DMS114 treated with DMSO at 0.1 percent for 48 hours (cell line): ENCODE results near the gene MAGI3.
A peak's percentile ranks its signal among the peaks of the same experiment; 100 is the strongest.
"Not testable (repeated sequence)": the region's sequence is repeated elsewhere in the genome, so short reads cannot be mapped to it uniquely, and the experiment has no call there.

ENCODE experiments used
- DNase-seq: peaks from one replicate; lab custom pipeline; 2025; ENCODE audit not compliant: unreplicated experiment; lab: John Stamatoyannopoulos, UW

MAGI3 gene

GRCh38 chr1:113396585-113396984 lies 6.3 kb downstream of the MAGI3 start:
- DNase-seq: no peak

DNA sequence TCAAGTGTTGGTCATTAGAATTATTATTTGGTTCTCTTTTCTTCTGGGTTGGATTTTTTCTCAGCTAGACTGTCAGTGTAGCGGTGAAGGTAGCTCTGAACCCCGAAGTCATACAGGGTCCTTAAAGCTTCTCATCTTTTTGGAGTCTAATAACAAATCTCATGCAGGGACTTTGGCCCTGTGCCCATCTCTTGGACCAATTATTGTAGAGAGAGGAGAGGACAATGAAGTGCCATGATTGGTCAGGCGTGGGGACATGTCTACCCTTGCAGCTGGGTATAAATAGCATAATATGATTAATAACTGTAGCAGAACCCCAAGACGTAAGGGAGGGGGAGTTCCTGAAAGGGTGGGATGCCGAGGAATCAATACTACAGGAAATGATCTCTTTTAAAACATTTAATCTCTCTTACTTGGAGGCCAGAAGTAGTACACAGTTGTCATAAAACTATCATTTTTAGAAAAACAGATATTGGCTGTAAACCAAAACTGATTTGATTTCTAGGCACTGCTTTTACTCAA lies 8.8 kb downstream of the MAGI3 start:
- DNase-seq: no peak

DNA sequence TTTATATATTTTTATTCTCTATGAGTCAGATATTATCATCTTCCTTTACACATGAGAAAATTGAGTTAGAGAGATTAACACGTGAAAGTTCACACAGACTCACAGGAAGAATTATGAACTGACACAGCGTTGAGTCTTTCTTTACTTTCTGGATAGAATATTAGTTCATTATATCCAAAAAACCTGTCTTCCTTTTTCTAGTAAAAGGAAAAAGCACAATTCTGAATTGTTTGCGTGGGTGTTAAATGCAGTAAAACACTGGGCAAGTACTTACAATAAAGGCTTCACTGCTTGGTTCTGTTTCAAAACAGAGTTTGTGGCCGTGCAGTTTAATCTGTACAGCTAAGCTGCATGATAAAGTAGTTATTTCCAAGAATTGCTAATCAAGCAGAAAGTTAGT lies 10.8 kb downstream of the MAGI3 start:
- DNase-seq: no peak

DNA sequence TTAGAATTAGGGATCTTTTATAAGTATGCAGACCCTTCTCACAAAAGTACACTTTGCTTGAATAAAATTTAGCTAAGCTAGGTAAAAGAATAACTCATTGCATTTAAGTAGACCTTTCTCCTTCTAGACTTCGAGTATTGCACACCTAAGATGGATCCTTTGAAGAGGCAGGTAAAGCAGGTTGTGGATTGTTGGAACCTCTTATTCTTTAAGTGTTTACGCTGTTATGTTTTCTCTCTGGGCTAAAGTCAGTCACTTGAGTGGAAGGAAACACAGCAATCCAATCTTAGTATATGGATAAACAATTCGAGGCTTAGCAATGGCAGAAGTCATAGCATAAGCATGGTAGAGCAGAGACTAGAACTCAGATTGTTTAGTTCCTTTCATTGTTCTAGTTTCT lies 11.4 kb downstream of the MAGI3 start:
- DNase-seq: no peak

DNA sequence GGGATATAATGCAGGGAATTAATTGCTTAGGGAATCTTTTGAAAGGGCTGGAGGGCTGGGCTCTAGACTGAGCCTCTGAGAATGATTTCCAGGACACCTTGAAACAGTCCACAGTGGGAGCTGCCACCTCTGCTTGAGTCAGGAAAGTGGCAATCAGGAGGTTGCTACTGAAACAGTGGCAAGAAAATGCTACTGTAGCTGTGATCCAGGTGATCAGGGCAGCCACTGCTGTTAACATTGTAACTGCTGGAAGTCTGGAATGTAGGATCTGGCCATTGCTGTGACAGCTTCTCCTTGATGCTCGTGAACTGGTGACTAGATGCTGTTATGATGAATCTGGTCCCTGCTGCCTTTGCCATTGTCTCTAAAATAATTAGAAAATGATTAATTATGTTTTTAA lies 12.8 kb downstream of the MAGI3 start:
- DNase-seq: no peak

DNA sequence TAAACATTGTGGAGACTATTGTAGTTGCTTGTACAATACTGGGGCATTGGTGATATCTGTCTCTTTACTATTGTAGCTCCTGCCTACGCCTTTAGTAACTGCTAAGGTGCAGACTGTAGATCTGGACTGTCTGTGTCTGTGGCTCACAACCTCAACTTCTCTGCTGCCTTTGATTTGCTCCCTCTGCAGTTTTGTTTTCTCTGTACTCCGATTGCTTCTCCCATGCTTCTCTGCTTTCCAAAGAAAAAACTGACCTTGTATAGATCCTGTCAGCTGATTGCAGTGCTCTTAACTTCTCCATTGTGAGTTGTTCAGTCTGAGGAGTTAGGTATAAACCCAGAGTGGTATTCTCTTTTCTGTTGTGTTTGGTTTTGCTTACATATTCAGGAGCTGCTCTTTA lies 15.3 kb downstream of the MAGI3 start:
- DNase-seq: no peak

GRCh38 chr1:113406149-113406548 lies 15.8 kb downstream of the MAGI3 start:
- not testable (repeated sequence) for DNase-seq

- DNase-seq: no peak
Measured at GRCh38 chr1:113409363-113409762, 19.0 kb downstream of the MAGI3 start.

DNA sequence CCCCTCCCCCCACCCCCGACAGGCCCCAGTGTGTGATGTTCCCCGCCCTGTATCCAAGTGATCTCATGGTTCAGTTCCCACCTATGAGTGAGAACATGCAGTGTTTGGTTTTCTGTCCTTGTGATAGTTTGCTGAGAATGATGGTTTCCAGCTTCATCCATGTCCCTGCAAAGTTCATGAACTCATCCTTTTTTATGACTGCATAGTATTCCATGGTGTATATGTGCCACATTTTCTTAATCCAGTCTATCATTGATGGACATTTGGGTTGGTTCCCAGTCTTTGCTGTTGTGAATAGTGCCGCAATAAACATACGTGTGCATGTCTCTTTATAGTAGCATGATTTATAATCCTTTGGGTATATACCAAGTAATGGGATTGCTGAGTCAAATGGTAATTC lies 21.7 kb downstream of the MAGI3 start:
- DNase-seq: not testable (repeated sequence)

GRCh38 chr1:113415310-113416070 lies 25.2 kb downstream of the MAGI3 start:
- DNase-seq: peak; percentile 61

GRCh38 chr1:113416071-113416470 lies 25.8 kb downstream of the MAGI3 start:
- DNase-seq: not testable (repeated sequence)

GRCh38 chr1:113416496-113416895 lies 26.2 kb downstream of the MAGI3 start:
- peak; percentile 19 for DNase-seq

- no peak for DNase-seq
Measured at GRCh38 chr1:113422315-113423068, 32.2 kb downstream of the MAGI3 start.

DNA sequence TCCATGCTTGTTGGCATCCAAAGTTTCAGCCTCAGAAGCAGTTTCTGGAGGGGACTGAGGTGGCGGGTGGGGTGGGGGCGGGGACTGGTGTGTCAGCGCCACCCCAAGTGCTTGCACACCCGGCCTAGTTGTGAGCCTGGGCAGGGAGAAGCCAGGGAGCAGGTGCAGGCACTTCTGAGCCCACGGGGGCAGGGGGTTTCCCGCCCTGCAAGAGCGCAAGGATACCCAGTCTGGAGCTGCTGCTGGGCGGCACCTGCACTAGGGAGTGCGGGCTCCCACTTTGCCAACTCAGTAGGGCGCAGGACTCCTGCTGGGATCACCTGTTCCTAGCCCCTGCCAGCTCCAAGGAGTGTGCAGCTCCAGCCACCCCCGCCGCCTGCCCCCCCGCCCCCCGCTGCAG lies 33.5 kb downstream of the MAGI3 start:
- DNase-seq: no peak

DNA sequence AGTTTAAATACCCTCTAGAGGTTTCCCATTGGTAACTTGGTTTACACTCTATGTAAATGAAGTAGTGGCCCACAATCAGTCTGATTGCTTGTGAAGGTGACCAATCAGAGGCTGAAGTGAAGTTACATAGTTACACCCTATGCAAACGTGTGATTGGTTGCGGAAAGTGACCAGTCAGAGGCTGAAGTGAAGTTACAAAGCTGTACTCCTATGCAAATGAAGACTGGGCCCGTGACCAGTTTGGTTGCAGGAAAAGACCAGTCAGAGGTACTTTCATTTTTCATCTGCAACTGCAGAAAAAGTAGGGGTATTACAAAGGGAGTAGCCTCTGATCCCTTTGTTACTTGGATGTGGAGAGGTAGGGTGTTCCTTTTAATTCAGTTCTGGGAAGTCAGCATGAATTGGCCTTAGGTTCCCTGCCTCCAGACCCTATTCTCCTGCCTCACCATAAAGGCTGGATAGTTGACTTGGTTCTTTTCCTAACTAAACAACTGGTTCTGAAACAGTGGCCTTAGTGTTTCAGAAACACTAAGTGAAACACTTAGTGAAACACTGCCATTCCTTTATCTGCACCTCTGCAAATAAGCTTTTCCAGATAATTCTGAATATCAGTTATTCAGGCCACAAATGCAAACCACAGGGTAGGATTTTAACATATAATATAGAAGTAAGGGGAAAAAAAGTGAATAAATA lies 39.3 kb downstream of the MAGI3 start:
- DNase-seq: no peak

- no peak for DNase-seq
Measured at GRCh38 chr1:113433184-113433583, 42.9 kb downstream of the MAGI3 start.

DNA sequence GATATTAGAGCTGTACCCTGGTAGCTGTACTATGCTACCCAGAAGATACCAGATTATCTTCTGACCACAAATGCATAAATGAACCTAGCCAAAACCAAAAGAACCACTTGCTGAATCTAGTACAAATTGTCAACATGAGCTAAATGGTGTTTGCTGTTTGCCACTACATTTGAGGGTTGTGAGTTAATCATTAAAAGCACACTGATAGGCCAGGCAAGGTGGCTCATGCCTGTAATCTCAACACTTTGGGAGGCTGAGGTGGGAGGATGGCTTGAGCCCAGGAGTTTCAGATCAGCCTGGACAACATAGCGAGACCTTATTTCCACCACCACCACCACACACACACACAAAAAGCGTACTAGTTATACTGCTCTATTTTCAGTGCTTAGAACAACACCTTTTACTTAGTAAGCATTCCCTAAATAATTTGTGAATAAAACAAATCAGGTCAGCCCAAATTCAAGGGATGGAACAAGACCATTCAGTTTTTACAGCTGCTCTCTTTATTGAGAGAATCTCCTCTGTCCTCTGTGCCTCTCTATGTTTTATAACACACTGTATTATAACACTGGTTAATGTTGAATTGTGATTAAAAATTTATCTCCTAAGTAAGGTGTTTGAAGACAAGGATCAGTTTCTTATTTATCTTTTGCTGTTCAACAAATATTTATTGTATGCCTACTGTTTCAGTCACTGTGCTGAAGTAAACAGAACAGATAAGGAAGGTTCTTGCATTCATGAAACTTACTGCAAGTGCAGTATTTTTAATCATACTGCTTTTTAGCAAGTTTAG lies 44.0 kb downstream of the MAGI3 start:
- no peak for DNase-seq

- no peak for DNase-seq
Measured at GRCh38 chr1:113434874-113435175, 44.5 kb downstream of the MAGI3 start.

- DNase-seq: no peak
Measured at GRCh38 chr1:113437554-113438341, 47.4 kb downstream of the MAGI3 start.
